ENCODE data around the gene CDC42BPB.
A peak's percentile ranks its signal among the peaks of the same experiment; 100 is the strongest.

The CDC42BPB gene

DNA sequence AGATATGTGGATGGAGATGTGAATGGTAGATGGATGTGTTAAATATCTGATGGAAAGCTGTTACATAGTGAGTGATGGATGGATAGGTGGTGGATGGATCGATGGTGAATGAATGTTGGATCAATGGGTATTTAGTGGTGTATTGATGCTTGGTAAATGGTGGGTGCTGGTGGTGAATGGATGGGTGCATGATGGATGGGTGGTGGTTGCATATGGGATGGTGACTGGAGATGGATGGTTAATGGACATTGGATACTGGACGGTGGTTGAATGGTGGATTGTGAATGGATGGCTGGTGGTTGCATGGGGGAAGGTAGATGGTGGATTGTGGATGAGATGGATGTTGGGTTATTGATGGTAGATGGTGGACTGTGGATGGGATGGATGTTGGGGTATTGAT, 24.6 kb upstream of the CDC42BPB start:
- in situ Hi-C loops (cut with MboI; ENCODE audit: low pct_unique_long_range_greater_than_20kb, low sequenced_read_pairs), result loop anchor here (25.0 kb wide), 1 partner anchor 205 kb away; no protein-coding TSS in a partner anchor
- no peak for DNase-seq

DNA sequence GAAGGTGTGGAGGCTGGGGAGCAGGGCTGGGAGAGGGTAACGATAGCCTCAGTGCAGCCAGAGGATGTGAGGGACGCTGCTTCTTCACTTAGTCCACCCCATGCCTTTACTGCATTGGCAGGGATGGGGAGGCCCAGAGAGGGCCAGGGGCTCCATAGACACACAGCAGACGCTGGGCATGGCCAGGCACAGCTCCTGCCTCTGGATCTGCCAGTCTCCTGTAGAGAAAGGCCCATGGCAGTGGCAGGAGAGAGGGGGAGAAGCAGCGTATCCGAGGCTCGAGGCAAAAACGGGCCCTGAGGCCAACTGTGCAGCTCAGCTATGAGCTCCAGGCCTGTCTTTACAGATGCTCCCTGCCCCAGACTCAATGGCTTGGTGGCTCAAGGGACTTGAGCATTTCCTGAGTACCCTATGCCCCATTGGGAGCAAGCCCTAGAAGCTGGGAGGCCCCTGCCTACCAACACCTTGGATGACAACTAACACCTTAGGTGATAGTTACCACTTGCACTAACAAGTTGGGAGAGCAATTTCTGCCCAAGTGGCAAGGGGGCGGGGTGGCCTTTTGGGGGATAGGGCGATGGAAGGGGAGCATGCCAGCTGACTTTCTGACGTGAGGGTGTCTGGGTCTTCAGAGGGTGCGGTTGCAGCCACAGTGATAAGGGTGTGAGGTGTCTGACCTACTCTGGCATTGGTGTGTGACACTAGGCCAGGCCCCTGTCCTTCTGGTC, 21.7 kb upstream of the CDC42BPB start:
- in situ Hi-C loops (cut with MboI; ENCODE audit: low pct_unique_long_range_greater_than_20kb, low sequenced_read_pairs), result loop anchor here (25.0 kb wide), 1 partner anchor 208 kb away; no protein-coding TSS in a partner anchor
- no peak for DNase-seq

DNA sequence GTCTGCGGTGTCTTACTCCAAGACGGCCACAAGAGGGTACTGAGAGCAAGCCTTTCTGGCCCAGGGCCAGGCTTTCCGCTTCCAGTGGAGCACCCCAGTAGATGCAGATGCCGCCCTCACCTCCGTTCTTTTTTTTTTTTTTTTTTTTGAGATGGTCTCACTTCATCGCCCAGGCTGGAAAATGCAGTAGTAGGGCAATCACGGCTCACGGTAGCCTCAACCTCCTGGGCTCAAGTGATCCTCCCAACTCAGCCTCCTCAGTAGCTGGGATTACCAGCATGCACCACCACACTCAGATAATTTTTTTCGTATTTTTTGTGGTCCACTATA, 21.0 kb upstream of the CDC42BPB start:
- in situ Hi-C loops (cut with MboI; ENCODE audit: low pct_unique_long_range_greater_than_20kb, low sequenced_read_pairs), result loop anchor here (25.0 kb wide), 1 partner anchor 209 kb away; no protein-coding TSS in a partner anchor
- DNase-seq, result peak; percentile 79

- in situ Hi-C loops (cut with MboI; ENCODE audit: low pct_unique_long_range_greater_than_20kb, low sequenced_read_pairs), result loop anchor here (25.0 kb wide), 1 partner anchor 212 kb away; no protein-coding TSS in a partner anchor
- no peak for DNase-seq
Observed at GRCh38 chr14:103074729-103075367, 17.5 kb upstream of the CDC42BPB start.

DNA sequence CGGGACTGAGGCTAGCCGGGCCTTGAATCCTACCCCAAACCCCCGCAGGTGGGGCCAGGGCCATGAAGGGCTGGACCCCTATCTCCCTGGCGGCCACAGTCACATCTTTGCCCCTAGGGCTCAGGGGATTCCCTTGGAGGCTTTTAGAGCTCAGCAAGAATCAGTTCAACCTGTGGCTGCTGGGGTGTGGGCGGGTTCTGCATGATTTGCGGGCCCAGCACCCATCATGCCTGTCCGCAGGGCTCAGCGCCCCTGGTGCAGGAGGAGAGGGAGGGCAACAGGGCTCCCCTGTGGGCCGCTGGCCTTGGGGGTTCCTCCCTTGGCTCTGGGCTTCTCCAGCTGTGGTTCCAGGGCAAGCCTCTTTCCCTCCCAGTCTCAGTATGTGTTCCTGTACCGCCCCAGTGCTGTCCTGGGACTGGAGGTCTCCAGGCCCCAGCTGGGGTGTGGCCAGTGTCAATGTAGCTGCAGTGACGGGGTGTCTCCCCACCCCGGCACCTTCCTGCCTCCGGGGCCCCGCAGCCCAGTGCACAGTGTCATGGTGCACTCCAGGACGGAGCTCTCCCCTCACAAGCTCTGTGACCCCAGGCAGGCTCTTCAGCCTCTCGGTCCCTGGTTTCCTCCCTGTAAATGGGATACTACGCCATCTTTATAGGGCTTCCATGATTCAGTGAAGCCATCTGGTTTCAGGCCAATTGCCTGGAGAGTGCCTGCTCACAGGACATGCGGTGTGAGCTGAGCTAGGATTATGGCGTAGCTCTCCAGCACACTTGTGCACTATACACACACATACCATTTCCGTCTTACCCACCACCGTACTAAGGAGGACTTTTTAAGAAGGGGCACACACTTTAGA, 16.8 kb upstream of the CDC42BPB start:
- in situ Hi-C loops (cut with MboI; ENCODE audit: low pct_unique_long_range_greater_than_20kb, low sequenced_read_pairs), result no loop called here
- DNase-seq, result no peak

GRCh38 chr14:103073367-103073875, 16.1 kb upstream of the CDC42BPB start:
- no peak for DNase-seq
- in situ Hi-C loops (cut with MboI; ENCODE audit: low pct_unique_long_range_greater_than_20kb, low sequenced_read_pairs), result no loop called here

- in situ Hi-C loops (cut with MboI; ENCODE audit: low pct_unique_long_range_greater_than_20kb, low sequenced_read_pairs), result no loop called here
- no peak for DNase-seq
Observed at GRCh38 chr14:103072595-103073366, 15.4 kb upstream of the CDC42BPB start.

DNA sequence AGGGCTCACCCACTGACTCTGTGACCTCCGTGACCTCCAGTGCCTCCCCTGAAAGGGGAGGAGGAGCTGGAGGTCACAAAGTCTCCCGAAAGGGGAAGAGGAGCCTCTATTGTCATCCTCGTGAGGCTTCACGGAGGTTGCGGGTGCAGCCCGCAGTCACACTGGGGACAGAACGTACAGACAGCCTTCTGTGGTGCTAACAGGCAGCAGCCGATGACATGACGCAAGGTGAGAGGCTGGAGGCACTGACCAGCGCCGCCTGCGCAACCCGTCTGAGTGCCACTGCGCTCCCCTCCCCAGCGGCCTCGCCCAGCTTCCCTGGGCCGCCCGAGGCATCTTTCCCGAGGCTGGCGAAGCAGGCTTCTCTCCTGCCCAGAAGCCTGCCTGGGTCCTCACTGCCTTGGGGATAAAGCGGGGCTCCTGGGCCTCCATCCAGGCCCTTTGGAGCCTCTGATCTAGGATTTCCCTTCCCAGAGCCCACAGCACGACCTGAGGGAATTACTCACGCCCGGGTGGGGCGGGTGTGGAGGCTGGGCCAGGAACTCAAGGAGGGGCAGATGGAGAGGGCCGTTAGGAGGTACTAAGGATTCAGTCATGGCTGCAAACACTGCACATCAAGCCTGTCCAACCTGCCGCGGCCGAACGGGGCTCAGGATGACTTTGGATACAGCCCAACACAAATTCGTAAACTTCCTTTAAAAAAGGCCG, 14.3 kb upstream of the CDC42BPB start:
- in situ Hi-C loops (cut with MboI; ENCODE audit: low pct_unique_long_range_greater_than_20kb, low sequenced_read_pairs), result no loop called here
- DNase-seq, result no peak

DNA sequence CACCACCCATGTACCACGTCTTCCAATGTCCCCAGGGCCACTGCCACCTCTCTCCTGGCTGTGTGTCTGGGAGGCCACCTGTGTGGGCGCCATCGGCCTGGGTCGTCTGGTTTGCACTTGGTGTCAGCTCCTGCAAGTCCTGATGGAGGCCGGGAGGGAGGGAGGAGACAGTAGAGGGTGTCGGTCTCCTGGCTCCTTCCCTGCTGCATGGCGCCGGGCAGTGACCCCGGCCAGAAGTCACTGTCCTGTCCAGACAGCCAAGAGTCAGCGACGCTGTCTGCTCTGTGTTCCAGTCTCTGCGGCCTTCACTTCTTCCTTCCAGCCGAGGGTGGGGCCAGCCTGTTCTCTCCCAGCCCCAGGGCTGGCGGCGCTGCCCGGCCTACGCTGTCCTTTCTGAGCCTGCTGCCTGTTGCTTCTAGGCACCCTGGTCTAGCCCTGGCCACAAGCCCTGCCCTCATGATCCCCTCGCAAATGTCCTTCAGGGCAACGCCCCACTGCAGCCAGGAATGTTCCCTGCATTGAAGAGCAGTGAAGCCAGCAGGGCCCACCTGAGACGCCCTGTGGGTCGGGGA, 13.7 kb upstream of the CDC42BPB start:
- DNase-seq, result no peak
- in situ Hi-C loops (cut with MboI; ENCODE audit: low pct_unique_long_range_greater_than_20kb, low sequenced_read_pairs), result no loop called here

DNA sequence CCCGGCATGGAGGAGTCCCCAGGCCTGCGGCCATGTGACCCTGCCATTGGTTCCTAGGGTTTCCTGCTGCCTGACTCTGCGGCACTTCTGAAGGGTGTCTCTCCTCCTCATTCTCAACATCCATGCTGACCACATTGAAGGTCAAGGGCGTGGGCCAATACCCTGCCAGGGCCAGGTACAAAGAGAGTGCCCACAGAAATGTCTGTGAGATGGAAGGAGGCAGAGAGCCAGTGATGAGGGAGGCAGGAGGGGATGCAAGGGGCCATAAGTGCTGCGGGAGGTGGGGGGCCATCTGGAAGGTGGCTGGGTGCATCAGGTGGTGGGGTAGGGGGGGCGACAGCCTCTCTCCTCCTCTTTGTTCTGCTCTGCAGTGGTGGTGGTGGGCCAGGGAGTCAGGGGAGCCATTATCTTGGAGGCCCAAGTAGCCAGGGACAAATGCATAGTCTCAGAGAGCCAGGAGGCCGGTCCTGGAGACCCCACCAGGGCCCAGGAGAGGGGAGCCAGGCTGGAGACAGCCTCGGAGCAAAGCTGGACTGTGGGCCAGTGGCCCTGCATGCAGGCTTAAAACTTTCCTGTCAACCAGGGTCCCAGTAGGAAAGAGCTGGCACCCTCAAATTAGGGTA, 13.0 kb upstream of the CDC42BPB start:
- DNase-seq, result no peak
- in situ Hi-C loops (cut with MboI; ENCODE audit: low pct_unique_long_range_greater_than_20kb, low sequenced_read_pairs), result no loop called here

DNA sequence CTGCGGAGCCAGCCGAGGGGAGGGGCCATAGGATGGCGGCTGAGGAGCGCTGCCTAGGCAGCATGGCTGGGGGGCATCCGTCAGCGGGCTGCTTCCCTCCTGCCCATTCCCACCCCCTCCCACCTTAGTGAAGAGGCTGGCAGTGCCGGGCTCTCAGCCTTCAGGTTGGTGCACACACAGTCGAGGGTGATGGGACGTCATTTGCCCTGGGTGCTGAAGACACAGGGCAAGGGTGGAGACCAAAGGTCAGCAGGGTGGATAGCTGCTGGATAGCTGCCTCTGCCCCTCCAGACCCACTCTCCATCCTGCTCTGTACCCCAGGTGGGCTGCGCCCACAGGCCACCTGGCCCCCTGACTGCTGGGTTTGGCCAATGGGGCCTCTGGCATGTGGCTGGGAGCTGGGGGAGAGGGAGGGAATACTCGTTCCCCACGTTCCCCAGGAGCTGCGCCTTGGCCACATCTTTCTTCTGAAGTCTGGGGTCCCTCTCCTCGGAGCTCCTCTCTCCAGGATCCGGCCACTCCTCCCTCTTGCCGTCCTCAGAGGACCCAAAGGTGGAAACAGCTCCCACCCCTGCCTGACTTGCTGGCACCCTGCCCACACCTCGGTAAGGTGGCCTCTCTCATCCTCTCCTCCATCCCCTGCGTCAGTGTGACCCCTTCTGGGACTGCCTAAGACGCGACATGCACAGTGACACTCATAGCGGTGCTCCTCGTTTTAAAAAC, 11.2 kb upstream of the CDC42BPB start:
- in situ Hi-C loops (cut with MboI; ENCODE audit: low pct_unique_long_range_greater_than_20kb, low sequenced_read_pairs), result no loop called here
- DNase-seq, result no peak

DNA sequence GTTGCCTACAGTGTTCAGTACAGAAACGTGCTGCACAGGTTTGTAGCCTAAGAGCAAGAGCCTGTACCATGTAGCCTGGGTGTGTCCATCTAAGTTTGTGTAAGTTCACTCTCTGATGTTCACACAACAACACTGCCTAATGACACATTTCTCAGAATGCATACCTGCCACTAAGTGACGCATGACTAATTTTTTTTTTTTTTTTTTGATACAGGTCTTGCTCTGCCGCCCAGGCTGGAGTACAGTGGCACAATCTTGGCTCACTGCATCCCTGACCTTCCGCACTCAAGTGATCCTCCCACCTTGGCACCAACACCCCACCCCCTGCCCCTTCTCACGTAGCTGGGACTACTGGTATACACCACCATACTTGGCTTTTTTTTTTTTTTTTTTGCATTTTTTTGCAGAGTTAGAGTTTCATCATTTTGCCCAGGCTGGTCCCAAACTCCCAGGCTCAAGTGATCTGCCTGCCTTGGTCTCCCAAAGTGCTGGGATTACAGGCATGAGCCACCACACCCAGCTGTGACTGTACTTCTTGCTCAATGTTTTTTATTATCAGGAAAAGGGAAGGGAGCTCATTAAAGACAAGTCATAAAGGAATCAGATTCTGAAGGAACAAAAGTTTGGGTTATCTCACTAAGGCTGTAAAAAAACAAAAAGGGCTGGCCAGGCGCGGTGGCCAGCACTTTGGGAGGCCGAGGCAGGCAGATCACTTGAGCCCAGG, 10.0 kb upstream of the CDC42BPB start:
- in situ Hi-C loops (cut with MboI; ENCODE audit: low pct_unique_long_range_greater_than_20kb, low sequenced_read_pairs), result no loop called here
- DNase-seq, result no peak

DNA sequence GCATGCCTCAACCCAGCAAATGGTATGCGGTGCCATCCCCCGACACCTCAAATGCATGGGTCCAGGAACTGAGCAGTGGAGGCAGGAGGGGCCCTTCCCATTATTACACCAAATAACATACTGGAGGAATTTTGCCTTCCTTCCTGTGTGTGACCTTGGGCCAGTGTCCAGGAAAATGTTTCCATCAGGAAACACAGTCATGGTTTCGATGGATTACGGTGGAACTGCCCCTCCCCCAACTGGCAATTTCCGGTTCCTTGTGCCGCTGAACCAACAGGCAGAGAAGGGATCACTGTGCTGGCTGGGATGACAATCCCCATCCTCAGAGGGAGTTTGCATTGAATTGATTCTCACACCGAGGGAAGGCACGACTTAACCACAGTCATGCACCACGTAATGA, 9.1 kb upstream of the CDC42BPB start:
- in situ Hi-C loops (cut with MboI; ENCODE audit: low pct_unique_long_range_greater_than_20kb, low sequenced_read_pairs), result no loop called here
- no peak for DNase-seq

GRCh38 chr14:103065861-103066260, 8.5 kb upstream of the CDC42BPB start:
- in situ Hi-C loops (cut with MboI; ENCODE audit: low pct_unique_long_range_greater_than_20kb, low sequenced_read_pairs), result no loop called here
- no peak for DNase-seq

- in situ Hi-C loops (cut with MboI; ENCODE audit: low pct_unique_long_range_greater_than_20kb, low sequenced_read_pairs), result no loop called here
- no peak for DNase-seq
Observed at GRCh38 chr14:103064978-103065377, 7.6 kb upstream of the CDC42BPB start.

DNA sequence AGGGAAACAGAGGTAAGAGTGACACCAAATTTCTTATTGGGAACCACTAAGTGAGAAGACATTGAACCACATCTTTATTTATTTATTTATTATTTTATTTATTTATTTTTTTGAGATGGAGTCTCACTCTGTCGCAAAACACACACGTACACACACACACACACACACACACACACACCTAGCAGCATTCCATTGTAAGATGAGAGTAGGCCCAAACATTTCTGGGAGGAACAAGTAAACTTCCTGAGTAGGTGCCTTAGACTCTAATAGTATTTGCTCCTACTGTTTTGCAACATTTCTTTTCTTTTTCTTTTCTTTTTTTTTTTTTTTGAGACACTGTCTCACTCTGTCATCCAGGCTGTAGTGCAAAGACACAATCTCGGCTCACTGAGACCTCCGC, 7.1 kb upstream of the CDC42BPB start:
- in situ Hi-C loops (cut with MboI; ENCODE audit: low pct_unique_long_range_greater_than_20kb, low sequenced_read_pairs), result no loop called here
- no peak for DNase-seq

Data from KBM-7 (cell line).